IPS-18a (cell line): ENCODE measurements around the gene PRRT1.
A peak's percentile ranks its signal among the peaks of the same experiment; 100 is the strongest.
"Not testable (repeated sequence)": the region's sequence is repeated elsewhere in the genome, so short reads cannot be mapped to it uniquely, and the experiment has no call there.

Experiments used
- H3K27ac ChIP-seq: one replicate; pipeline ENCODE4 v1.5.1; 2013; ENCODE audit warnings: low read length
- H3K27me3 ChIP-seq: one replicate; pipeline ENCODE4 v1.6.1; 2013; ENCODE audit warnings: mild to moderate bottlenecking, low read length; ENCODE audit not compliant: control insufficient read depth, insufficient read depth
- H3K36me3 ChIP-seq: one replicate; pipeline ENCODE4 v1.6.1; 2013; ENCODE audit warnings: low read depth, low read length; ENCODE audit not compliant: control insufficient read depth
- H3K4me1 ChIP-seq: one replicate; pipeline ENCODE4 v1.6.1; 2013; ENCODE audit warnings: low read depth, low read length; ENCODE audit not compliant: control insufficient read depth
- H3K4me3 ChIP-seq: one replicate; pipeline ENCODE4 v1.5.1; 2013; ENCODE audit warnings: low read length
- H3K9ac ChIP-seq: one replicate; pipeline ENCODE4 v1.6.1; 2013; ENCODE audit warnings: mild to moderate bottlenecking, low read length, moderate library complexity
- H3K9me3 ChIP-seq: one replicate; pipeline ENCODE4 v1.6.1; 2013; ENCODE audit warnings: low read depth, low read length; ENCODE audit not compliant: control insufficient read depth

PRRT1 gene

GRCh38 chr6:32186151-32186840 lies 34.6 kb upstream of the PRRT1 start:
- H3K9ac ChIP-seq, H3K9me3 ChIP-seq, H3K27me3 ChIP-seq, H3K4me3 ChIP-seq, H3K27ac ChIP-seq: not testable (repeated sequence)
- Histone ChIP-seq H3K36me3 (peaks cover 21% of the 10 kb centered on the region), H3K4me1 (peaks cover 12% of the 10 kb centered on the region)

DNA sequence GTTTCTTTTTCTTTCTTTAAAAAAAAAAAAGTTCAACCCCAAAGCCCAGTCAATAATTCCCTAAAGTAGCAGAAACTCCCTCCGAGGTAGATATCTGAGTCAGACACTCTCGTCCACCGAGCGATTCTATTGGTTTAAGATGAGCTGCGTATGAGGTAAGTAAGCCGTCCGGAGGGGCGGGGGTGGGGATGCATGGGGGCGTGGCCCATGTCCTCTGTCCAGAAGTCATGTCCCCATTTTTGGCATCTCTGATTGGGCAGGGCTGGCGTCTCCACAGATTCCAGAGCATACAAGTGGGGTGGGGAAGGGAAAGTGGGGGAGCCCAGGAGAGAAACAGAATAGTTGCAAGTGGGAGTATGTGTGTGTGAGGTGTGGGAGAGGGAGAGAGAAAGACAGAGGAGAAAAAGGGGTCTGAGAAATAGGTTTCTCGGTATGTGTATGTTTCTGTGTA lies 34.0 kb upstream of the PRRT1 start:
- H3K4me1 ChIP-seq, H3K9ac ChIP-seq, H3K27me3 ChIP-seq, H3K9me3 ChIP-seq, H3K27ac ChIP-seq, H3K4me3 ChIP-seq: not testable (repeated sequence)
- peaks cover 26% of the 10 kb centered on the region for H3K36me3 ChIP-seq

- Histone ChIP-seq H3K9ac (no peak within 1 kb of the TSS), H3K27me3 (no peaks in the 10 kb centered on the region), H3K9me3 (no peaks in the 10 kb centered on the region), H3K4me1 (peaks cover 8% of the 10 kb centered on the region), H3K27ac (no peak within 1 kb of the TSS), H3K4me3 (no peak within 1 kb of the TSS), H3K36me3 (peaks cover 32% of the 10 kb centered on the region)
Measured at GRCh38 chr6:32184084-32184640, 32.4 kb upstream of the PRRT1 start, which contains the start of gene AGER. Gene AGER (minus strand): TSS chr6:32184253. CDS start chr6:32184222, 31 bp downstream.

DNA sequence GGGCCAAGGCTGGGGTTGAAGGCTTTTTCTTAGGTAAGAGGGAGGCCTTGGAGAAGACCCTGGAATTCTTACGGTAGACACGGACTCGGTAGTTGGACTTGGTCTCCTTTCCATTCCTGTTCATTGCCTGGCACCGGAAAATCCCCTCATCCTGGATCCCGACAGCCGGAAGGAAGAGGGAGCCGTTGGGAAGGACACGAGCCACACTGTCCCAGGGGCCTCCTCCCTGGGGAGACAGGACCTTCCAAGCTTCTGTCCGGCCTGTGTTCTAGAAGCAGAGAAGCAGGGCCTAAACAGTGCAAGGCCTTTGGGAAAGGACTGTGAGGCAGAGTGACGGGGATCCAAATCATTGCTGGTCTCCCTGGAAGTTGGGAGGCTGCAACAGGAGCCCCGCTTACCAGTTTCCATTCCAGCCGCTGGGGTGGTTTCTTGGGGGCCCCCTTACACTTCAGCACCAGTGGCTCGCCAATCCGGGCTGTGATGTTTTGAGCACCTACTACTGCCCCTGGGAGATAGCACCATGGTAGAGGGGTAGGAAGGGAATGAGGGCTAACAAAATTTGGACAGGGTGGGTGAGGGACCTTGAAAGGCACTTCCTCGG lies 31.8 kb upstream of the PRRT1 start:
- H3K27ac ChIP-seq, result no peak overlapping the region
- H3K36me3 ChIP-seq, result peaks cover 32% of the 10 kb centered on the region
- H3K27me3 ChIP-seq, result no peaks in the 10 kb centered on the region
- no peak overlapping the region for H3K9ac ChIP-seq
- no peak overlapping the region for H3K4me3 ChIP-seq
- no peaks in the 10 kb centered on the region for H3K9me3 ChIP-seq
- peaks cover 5% of the 10 kb centered on the region for H3K4me1 ChIP-seq

DNA sequence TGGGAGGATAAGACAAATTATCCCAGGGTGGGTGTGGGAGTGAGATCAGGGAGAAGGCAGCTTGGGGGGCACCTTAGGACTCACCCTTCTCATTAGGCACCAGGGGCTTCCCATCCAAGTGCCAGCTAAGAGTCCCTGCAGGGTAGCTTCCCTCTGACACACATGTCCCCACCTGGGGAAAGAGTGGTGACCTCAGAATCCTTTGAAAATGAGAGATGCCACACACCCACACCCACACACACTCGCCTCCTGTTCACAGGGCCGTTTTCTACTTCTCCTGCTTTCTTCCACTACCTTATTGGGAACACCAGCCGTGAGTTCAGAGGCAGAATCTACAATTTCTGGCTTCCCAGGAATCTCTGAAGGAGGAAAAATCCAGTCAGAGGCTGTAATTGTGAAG lies 31.3 kb upstream of the PRRT1 start:
- Histone ChIP-seq H3K4me1 (peaks cover 3% of the 10 kb centered on the region), H3K4me3 (no peak overlapping the region), H3K9me3 (no peaks in the 10 kb centered on the region), H3K9ac (no peak overlapping the region), H3K27me3 (no peaks in the 10 kb centered on the region), H3K36me3 (peaks cover 32% of the 10 kb centered on the region), H3K27ac (no peak overlapping the region)

DNA sequence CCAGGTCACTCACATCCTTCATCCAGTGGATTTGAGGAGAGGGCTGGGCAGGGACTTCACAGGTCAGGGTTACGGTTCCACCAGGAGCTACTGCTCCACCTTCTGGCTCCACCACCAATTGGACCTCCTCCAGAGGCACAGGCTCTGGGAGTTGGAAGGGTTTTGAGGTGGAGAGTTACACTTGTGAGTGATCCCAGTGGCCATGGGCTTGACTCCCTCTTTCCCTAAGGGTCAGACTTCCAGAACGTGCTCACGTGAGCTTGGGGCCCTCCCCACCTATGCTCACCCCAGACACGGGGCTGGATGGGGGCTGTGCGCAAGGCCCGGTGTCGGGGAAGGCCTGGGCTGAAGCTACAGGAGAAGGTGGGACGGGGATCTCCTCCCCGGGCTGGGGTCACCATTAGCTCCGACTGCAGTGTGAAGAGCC lies 30.8 kb upstream of the PRRT1 start:
- no peaks in the 10 kb centered on the region for H3K27me3 ChIP-seq
- peaks cover 27% of the 10 kb centered on the region for H3K36me3 ChIP-seq
- H3K9ac ChIP-seq, result no peak overlapping the region
- no peak overlapping the region for H3K4me3 ChIP-seq
- no peak overlapping the region for H3K27ac ChIP-seq
- no peaks in the 10 kb centered on the region for H3K9me3 ChIP-seq
- H3K4me1 ChIP-seq, result peaks cover 3% of the 10 kb centered on the region

GRCh38 chr6:32181915-32182529 lies 30.3 kb upstream of the PRRT1 start:
- no peak overlapping the region for H3K9ac ChIP-seq
- no peaks in the 10 kb centered on the region for H3K9me3 ChIP-seq
- H3K4me3 ChIP-seq, result no peak overlapping the region
- H3K4me1 ChIP-seq, result peaks cover 3% of the 10 kb centered on the region
- H3K36me3 ChIP-seq, result peaks cover 22% of the 10 kb centered on the region
- no peaks in the 10 kb centered on the region for H3K27me3 ChIP-seq
- H3K27ac ChIP-seq, result no peak overlapping the region

GRCh38 chr6:32181148-32181702 lies 29.5 kb upstream of the PRRT1 start:
- H3K36me3 ChIP-seq, result peaks cover 14% of the 10 kb centered on the region
- H3K4me3 ChIP-seq, result no peak overlapping the region
- H3K4me1 ChIP-seq, result peaks cover 11% of the 10 kb centered on the region
- no peaks in the 10 kb centered on the region for H3K9me3 ChIP-seq
- no peak overlapping the region for H3K9ac ChIP-seq
- H3K27ac ChIP-seq, result no peak overlapping the region
- H3K27me3 ChIP-seq, result no peaks in the 10 kb centered on the region

DNA sequence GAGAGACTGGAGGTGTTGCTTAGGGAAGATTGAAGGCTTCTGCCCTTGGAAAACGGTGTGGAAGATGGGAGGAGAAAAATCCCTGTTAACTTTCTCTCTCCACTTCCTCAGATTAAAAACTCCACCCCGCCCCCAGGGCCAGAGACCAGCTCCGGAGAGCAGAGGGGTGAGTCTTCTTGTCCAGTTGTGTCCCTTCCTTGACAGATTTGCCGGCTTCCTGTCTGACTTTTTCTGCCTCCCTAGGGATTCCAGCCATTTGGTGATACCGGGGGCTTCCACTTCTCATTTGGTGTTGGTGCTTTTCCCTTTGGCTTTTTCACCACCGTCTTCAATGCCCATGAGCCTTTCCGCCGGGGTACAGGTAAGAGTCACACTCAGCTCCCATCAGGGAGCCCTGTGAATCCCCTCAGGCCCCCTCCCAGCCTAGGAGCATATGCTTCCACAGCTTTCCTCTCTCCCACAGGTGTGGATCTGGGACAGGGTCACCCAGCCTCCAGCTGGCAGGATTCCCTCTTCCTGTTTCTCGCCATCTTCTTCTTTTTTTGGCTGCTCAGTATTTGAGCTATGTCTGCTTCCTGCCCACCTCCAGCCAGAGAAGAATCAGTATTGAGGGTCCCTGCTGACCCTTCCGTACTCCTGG lies 28.1 kb upstream of the PRRT1 start:
- Histone ChIP-seq H3K9ac (no peak overlapping the region), H3K4me1 (peaks cover 16% of the 10 kb centered on the region), H3K27me3 (no peaks in the 10 kb centered on the region), H3K9me3 (no peaks in the 10 kb centered on the region), H3K4me3 (no peak overlapping the region), H3K27ac (no peak overlapping the region), H3K36me3 (peaks cover 12% of the 10 kb centered on the region)

DNA sequence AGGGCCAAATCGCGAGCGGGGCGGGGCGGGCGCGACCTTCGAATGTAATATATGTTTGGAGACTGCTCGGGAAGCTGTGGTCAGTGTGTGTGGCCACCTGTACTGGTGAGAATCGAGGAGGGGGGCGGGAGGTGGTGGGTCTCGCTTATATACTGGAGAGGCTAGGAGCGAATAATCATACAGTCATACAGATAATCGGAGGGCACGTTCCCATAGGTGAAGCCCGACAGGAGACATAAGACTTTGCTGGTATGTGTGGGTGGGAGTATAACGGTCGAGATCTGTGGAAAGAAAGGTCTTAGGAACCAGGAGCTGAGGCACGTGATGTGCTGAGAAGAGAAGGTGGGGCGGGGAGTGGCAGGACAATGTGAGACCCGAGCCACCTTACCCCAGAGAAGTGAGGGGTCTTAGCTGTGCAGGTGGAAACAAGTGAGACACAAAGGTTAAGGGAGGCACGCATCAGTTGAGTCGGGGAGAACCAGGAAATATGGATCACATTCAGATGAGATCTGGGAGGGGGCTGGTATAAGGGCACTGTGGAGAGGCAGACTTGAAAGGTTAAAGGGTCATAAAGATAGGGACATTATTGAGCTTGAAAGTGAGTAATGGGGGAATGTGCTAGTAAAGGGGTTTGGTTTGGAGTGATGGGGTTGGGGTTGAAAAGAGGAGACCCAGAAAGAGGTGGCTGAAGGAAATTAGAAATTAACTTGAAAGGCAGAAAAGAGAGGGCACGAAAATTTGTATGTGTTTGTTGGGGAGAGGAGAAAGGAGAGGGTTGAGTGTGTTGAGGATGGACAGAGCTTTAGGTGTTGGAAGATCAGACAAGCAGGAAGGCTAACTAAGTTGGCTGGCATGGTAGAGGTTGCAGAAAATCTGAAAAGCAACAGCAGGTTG lies 27.1 kb upstream of the PRRT1 start:
- H3K27me3 ChIP-seq, result no peaks in the 10 kb centered on the region
- H3K4me3 ChIP-seq, result peak overlapping the region; percentile 81
- peaks cover 21% of the 10 kb centered on the region for H3K4me1 ChIP-seq
- H3K27ac ChIP-seq, result peak overlapping the region; percentile 54
- peak overlapping the region; percentile 87 for H3K9ac ChIP-seq
- H3K36me3 ChIP-seq, result peaks cover 15% of the 10 kb centered on the region
- H3K9me3 ChIP-seq, result no peaks in the 10 kb centered on the region
